Upper lobe of left lung (tissue), 6 donors: ENCODE data around the gene IMPA2. TPM values are rescaled to one million over a fixed set of nuclear protein-coding genes. Genes with fewer than 3 reads are reported as not detected.

Experiments
- ATAC-seq, 2 donors: fragments of 200-7000 bp; cut with Tn5 transposase; one replicate each; pipeline ENCODE4 v1.9.1; 2022; ENCODE audit warnings: mild to moderate bottlenecking in 2 of 2, moderate library complexity in 2 of 2; ENCODE audit not compliant: low FRiP score in 2 of 2
- DNase-seq, 2 donors: peaks; one replicate each; pipeline ENCODE4 v3.0.0-alpha.2; 2019 to 2020
- H3K27ac ChIP-seq, 4 donors: fragments of 200-600 bp; sonication (generic); one replicate each; pipeline ENCODE4 v1.5.1; 2016 to 2019
- H3K27me3 ChIP-seq, 4 donors: fragments of 200-600 bp; sonication (generic); one replicate each; pipeline ENCODE4 v1.5.1; 2017 to 2019
- H3K36me3 ChIP-seq, 4 donors: fragments of 200-600 bp; sonication (generic); one replicate each; pipeline ENCODE4 v1.5.1; 2016 to 2019
- H3K4me1 ChIP-seq, 4 donors: fragments of 200-600 bp; sonication (generic); one replicate each; pipeline ENCODE4 v1.5.1; 2018 to 2019
- H3K4me3 ChIP-seq, 4 donors: fragments of 200-600 bp; sonication (generic); one replicate each; pipeline ENCODE4 v1.5.1; 2017 to 2019; ENCODE audit warnings: mild to moderate bottlenecking in 2 of 4, moderate library complexity in 1 of 4
- H3K9me3 ChIP-seq, 4 donors: fragments of 200-600 bp; sonication (generic); one replicate each; pipeline ENCODE4 v1.5.1; 2018 to 2019
- CTCF ChIP-seq, 6 experiments: fragments of 450-650 bp in 4 of 6; fragments of 200-600 bp in 2 of 6; sonication (generic) in 2 of 6; IDR thresholded peaks; one replicate each; pipeline ENCODE4 v1.5.1; 2016 to 2019; ENCODE audit warnings: antibody characterized with exemption in 6 of 6
- EP300 ChIP-seq, 4 donors: sonication (generic); formaldehyde crosslinking; IDR thresholded peaks; one replicate each; pipeline ENCODE4 v1.5.1; 2017; ENCODE audit warnings: antibody characterized with exemption in 4 of 4, control low read depth in 2 of 4
- POLR2A ChIP-seq, 4 donors: fragments of 450-650 bp; IDR thresholded peaks; one replicate each; pipeline ENCODE4 v1.5.1; 2016 to 2017; ENCODE audit warnings: antibody characterized with exemption in 4 of 4, mild to moderate bottlenecking in 2 of 4
- POLR2AphosphoS5 ChIP-seq, 2 donors: sonication (generic); formaldehyde crosslinking; IDR thresholded peaks; one replicate each; pipeline ENCODE4 v1.5.1; 2017; ENCODE audit warnings: antibody characterized with exemption in 2 of 2
- WGBS, 2 donors: methylation state at CpG; one replicate each; pipeline ENCODE4 v1.1.5; 2017 to 2018; 5-methylcytosine and 5-hydroxymethylcytosine counted together
- total RNA-seq, 6 donors: library from RNA; depleted of rRNA in 4 of 6; stranded (reverse); fragments of >200 nt in 4 of 6; gene quantifications; one replicate each; pipeline versions ENCODE4 v1.1.0 to v1.2.1, GENCODE V29; 2016 to 2021
- donor health status: DM: no; HTN: no; CAD: no; lungs with moderate emphysema.
- donor health status: DM: no; HTN: yes; CAD: no; lungs with severe emphysema.

Gene IMPA2
- total RNA-seq, 6 donors from 2014 or later, result 59.3 to 111 (median 77.6) TPM

- Histone ChIP-seq H3K4me1 (no peaks in the 10 kb centered on the region), H3K9me3 (no peaks in the 10 kb centered on the region), H3K4me3 (no peak overlapping the region), H3K27me3 (no peaks in the 10 kb centered on the region), H3K36me3 (no peaks in the 10 kb centered on the region), H3K27ac (no peak overlapping the region)
- WGBS, 2 donors, result 91 to 93% methylated on average over 13 to 14 of the region's 14 CpGs
- ATAC-seq, result no peak
- peak in 1 of 2 donors; percentile 43 for DNase-seq
- no peak for TF ChIP-seq POLR2A (IDR thresholded peaks at IDR 0.05)
- no peak for TF ChIP-seq CTCF (IDR thresholded peaks at IDR 0.05)
- TF ChIP-seq POLR2AphosphoS5 (IDR thresholded peaks at IDR 0.05), result no peak
- TF ChIP-seq EP300 (IDR thresholded peaks at IDR 0.05), result no peak
Measured at GRCh38 chr18:12057419-12058039, 76.2 kb downstream of the IMPA2 start.

GRCh38 chr18:12059334-12060181 lies 78.3 kb downstream of the IMPA2 start:
- 90% methylated on average over 13 to 16 of the region's 16 CpGs for WGBS, 2 donors
- peak in 1 of 2 donors; percentile 62 for DNase-seq
- no peaks in the 10 kb centered on the region for H3K36me3 ChIP-seq
- H3K27me3 ChIP-seq, result no peaks in the 10 kb centered on the region
- no peaks in the 10 kb centered on the region for H3K9me3 ChIP-seq
- TF ChIP-seq POLR2A (IDR thresholded peaks at IDR 0.05) (no peak), EP300 (IDR thresholded peaks at IDR 0.05) (no peak), CTCF (IDR thresholded peaks at IDR 0.05) (no peak), POLR2AphosphoS5 (IDR thresholded peaks at IDR 0.05) (no peak)
- no peak overlapping the region for H3K27ac ChIP-seq
- H3K4me3 ChIP-seq, result peak overlapping the region in 1 of 4 donors; percentile 15
- no peaks in the 10 kb centered on the region for H3K4me1 ChIP-seq
- ATAC-seq, result no peak

DNA sequence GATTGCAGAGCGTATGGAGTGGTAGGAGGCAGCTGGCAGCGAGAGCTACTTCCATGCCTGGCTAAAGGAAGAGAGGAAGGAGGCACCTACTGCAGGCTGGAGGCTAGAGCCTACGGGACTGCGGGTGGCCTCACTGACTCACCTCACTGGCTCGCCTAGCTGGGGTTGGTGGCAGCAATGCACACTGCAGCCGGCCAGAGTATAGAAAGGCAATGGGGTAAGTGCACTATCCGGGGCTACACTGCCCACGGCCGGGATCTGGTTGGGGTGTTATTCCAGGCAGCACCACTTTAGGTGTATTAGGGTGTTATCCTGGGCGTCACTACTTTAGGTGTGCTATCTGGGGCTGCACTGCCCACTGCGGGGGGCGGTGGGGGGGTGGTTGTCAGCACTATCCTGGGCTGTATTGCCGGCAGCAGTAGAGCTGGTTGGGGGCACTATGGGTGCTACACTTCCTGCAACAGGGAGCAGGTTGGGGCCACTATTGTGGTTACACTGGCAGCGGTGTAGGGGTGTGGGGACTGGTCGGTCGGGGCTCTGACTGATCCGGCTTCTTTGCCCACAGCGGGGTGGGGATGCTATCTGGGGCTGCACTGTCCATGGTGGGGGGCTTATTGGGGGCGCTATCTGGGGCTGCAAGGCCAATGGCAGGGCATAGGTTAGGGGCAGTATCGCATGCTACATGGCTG lies 79.0 kb downstream of the IMPA2 start:
- H3K4me3 ChIP-seq, result peak overlapping the region in 1 of 4 donors; percentile 15
- no peaks in the 10 kb centered on the region for H3K36me3 ChIP-seq
- H3K4me1 ChIP-seq, result no peaks in the 10 kb centered on the region
- TF ChIP-seq CTCF (IDR thresholded peaks at IDR 0.05) (no peak), POLR2AphosphoS5 (IDR thresholded peaks at IDR 0.05) (no peak), POLR2A (IDR thresholded peaks at IDR 0.05) (no peak), EP300 (IDR thresholded peaks at IDR 0.05) (no peak)
- H3K27me3 ChIP-seq, result no peaks in the 10 kb centered on the region
- H3K27ac ChIP-seq, result peak overlapping the region in 1 of 4 donors; percentile 26
- 90 to 93% methylated on average over 12 to 14 of the region's 20 CpGs for WGBS, 2 donors
- ATAC-seq, result no peak
- H3K9me3 ChIP-seq, result no peaks in the 10 kb centered on the region
- DNase-seq, result peak in 1 of 2 donors; percentile 40

DNA sequence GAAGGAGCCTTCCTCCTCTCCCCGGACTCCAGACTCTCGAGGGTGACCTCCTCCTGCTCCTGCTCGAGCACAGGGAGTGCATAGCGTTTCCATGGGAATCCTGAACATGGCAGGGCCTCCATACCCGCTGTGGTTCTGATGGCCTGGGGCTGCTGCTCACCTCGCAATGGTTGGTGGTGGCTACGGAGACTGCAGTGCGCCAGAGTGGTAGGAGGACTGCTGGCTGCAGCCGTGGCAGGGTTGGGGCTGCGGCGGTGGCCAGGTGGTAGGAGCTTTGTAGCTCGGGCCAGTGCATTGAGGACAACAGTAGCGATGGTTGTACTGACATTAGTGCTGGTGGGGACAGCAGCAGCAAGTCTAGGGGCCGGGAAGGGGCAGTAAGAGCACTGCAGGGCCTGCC lies 80.4 kb downstream of the IMPA2 start:
- no peaks in the 10 kb centered on the region for H3K27me3 ChIP-seq
- TF ChIP-seq POLR2AphosphoS5 (IDR thresholded peaks at IDR 0.05), result no peak
- TF ChIP-seq EP300 (IDR thresholded peaks at IDR 0.05), result no peak
- TF ChIP-seq POLR2A (IDR thresholded peaks at IDR 0.05), result no peak
- no peak for TF ChIP-seq CTCF (IDR thresholded peaks at IDR 0.05)
- no peaks in the 10 kb centered on the region for H3K4me1 ChIP-seq
- H3K27ac ChIP-seq, result no peak overlapping the region
- H3K36me3 ChIP-seq, result no peaks in the 10 kb centered on the region
- no peaks in the 10 kb centered on the region for H3K9me3 ChIP-seq
- no peak overlapping the region for H3K4me3 ChIP-seq
- 87 to 92% methylated on average over 11 to 14 of the region's 14 CpGs for WGBS, 2 donors
- ATAC-seq (no peak), DNase-seq (peak in 1 of 2 donors; percentile 66)
